ENCODE results near the gene STKLD1.
"Not testable (repeated sequence)": the region's sequence is repeated elsewhere in the genome, so short reads cannot be mapped to it uniquely, and the experiment has no call there.

Gene STKLD1

DNA sequence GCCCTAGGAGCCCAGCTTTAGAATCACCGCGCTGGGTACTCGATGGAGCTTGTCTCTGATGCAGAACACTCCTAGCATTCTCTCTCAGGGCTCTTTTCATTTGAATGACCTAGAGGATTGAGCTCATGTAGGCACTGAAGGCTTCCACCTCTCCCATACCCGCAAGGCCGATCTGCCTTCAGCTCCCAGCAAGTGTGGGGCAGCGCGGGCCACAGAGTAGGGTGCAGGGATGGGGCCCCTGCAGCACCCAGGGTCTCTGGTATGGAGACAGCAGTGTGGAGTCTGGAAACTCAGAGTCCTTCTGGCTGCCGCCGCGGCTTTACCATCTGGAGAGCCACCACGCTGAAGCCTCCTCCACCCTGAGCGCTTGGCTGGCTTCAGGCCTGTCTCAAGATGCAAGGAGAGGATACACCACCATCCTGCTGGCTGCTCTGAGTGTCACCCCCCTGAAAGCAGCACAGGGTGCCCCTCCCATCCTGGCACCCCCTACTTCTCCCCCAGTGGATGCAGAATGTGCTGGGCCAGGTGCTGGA, 12.9 kb downstream of the STKLD1 start:
- TF ChIP-seq, protein P1, sequence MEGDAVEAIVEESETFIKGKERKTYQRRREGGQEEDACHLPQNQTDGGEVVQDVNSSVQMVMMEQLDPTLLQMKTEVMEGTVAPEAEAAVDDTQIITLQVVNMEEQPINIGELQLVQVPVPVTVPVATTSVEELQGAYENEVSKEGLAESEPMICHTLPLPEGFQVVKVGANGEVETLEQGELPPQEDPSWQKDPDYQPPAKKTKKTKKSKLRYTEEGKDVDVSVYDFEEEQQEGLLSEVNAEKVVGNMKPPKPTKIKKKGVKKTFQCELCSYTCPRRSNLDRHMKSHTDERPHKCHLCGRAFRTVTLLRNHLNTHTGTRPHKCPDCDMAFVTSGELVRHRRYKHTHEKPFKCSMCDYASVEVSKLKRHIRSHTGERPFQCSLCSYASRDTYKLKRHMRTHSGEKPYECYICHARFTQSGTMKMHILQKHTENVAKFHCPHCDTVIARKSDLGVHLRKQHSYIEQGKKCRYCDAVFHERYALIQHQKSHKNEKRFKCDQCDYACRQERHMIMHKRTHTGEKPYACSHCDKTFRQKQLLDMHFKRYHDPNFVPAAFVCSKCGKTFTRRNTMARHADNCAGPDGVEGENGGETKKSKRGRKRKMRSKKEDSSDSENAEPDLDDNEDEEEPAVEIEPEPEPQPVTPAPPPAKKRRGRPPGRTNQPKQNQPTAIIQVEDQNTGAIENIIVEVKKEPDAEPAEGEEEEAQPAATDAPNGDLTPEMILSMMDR (IDR thresholded peaks at IDR 0.05; ENCODE audit: low read depth, low read length): no peak
- H3K4me3 ChIP-seq (ENCODE audit: low read depth, low read length): no peak overlapping the region

DNA sequence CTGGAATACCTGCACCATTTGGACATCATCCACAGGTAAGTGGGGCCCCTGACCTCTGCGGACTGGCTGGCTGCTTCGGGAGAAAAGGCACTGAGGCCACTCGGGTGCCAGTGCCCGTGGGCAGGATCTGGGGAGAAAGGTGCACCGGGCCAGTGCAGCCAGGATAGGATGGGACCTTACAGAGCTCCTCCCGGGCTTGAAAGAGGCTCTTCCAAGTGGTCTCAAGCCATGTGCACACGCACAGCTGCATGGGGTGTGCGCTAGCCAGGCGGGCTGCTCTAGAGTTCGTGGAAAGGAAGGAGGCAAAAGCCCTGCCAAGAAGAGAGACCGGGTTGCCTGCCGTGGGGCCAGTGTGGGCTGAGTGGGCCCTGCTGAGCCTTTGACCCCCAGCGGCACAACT, 13.4 kb downstream of the STKLD1 start:
- no peak overlapping the region for H3K4me3 ChIP-seq (ENCODE audit: low read depth, low read length)
- TF ChIP-seq, protein P1 (IDR thresholded peaks at IDR 0.05; ENCODE audit: low read depth, low read length): no peak

DNA sequence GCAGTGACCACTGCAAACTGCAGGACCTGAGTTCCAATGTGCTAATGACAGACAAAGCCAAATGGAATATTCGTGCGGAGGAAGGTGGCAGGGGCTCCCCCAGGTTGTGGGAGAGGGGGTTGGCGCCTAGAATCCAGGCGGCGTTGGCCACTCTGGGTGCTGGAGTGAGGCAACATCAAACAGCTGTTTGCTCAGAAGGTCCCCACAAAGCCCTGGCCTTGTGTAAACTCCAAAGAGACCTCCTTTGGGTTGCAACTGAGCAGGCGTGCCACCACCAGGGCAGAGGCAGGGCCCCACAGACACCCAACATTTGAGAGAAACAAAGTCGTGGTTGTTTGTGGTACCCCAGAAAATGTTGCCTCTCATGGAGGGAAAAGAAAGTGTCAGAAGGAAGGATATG, 14.5 kb downstream of the STKLD1 start:
- no peak overlapping the region for H3K4me3 ChIP-seq (ENCODE audit: low read depth, low read length)
- TF ChIP-seq, protein P1 (IDR thresholded peaks at IDR 0.05; ENCODE audit: low read depth, low read length): no peak

DNA sequence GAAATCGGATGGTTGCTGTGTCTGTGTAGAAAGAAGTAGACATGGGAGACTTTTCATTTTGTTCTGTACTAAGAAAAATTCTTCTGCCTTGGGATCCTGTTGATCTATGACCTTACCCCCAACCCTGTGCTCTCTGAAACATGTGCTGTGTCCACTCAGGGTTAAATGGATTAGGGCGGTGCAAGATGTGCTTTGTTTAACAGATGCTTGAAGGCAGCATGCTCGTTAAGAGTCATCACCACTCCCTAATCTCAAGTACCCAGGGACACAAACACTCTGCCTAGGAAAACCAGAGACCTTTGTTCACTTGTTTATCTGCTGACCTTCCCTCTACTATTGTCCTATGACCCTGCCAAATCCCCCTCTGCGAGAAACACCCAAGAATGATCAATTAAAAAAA, 15.3 kb downstream of the STKLD1 start:
- H3K4me3 ChIP-seq (ENCODE audit: low read depth, low read length): not testable (repeated sequence)

DNA sequence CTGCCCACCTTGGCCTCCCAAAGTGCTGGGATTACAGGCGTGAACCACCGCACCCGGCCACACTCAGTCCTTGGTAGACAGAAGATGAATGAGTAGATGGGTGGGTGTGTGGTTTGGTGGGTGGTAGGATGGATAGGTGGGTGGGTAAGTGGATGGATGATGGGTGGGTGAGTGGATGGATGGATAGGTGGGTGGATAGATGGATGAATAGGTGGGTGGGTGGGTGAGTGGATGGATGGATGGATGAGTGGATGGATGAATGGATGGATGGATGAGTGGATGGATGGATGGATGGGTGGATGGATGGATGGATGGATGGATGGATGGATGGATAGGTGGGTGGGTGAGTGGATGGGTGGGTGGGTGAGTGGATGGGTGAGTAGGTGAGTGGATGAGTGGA, 16.1 kb downstream of the STKLD1 start:
- H3K4me3 ChIP-seq (ENCODE audit: low read depth, low read length): not testable (repeated sequence)

DNA sequence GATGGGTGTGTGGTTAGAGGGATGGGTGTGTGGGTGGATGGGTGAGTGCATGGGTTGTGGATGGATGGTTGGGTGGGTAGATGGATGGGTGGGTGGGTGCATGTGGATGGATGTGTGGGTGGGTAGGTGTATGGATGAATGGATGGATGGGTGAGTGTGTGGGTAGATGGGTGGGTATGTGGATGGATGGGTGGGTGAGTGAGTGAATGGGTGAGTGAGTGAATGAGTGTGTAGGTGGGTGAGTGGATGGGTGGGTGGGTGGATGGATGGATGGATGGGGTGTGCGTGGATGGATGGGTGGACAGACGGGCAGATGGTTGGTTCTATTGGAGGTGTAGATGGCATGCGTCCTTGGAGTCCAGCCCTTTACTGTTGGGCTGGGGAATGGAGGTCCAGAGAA, 17.2 kb downstream of the STKLD1 start:
- H3K4me3 ChIP-seq (ENCODE audit: low read depth, low read length): no peak overlapping the region
- TF ChIP-seq, protein P1 (IDR thresholded peaks at IDR 0.05; ENCODE audit: low read depth, low read length): no peak

DNA sequence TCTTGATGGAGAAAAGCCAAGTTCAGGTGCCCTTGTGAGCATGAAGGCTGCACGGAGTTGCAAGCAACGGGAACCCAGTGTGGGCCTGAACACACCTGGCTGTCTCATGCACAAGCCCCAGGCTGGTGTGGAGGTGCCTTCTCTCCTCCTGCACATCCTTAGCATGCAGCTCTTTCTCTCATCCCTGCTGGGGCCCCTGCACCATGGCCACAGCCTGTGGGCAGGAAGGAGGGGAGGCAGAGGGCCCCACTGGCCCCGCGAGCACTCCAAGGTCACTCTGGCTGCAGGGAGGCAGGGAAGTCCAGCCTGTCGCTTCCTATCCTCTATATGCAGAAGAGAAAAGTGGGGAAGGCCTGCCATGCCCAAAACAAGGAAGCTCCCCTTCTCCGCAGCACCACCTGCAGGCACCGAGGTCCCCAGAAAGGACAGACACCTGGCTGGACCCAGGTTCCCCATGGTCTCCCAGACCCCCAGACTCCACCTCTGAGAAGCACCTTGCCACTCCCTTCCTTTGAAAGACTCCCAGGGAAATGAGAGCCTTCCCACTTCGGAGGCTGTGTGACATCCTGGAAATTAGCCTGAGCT, 18.6 kb downstream of the STKLD1 start:
- H3K4me3 ChIP-seq (ENCODE audit: low read depth, low read length): no peak overlapping the region
- TF ChIP-seq, protein P1 (IDR thresholded peaks at IDR 0.05; ENCODE audit: low read depth, low read length): no peak

DNA sequence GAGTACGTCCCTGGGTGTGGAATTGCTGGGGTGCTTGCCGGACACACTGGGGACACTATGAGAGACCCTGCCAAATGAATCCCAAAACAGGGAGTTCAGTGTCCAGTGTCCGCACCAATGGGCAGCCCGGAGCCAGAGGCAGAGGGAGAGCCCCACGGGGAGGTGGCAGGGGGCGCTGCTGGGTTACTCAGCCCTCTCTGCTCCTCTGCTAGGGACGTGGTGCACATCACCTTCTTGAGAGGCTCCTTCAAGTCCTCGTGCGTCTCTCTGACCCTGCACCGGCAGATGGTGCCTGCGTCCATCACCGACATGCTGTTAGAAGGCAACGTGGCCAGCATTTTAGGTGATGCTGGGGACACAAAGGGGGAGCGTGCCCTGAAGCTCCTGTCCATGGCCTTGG, 20.8 kb downstream of the STKLD1 start:
- TF ChIP-seq, protein P1 (IDR thresholded peaks at IDR 0.05; ENCODE audit: low read depth, low read length): peak; percentile 45
- H3K4me3 ChIP-seq (ENCODE audit: low read depth, low read length): no peak overlapping the region
